Measurements from ENCODE around the gene PFKFB3. TPM values are rescaled to one million over a fixed set of nuclear protein-coding genes. Genes with fewer than 3 reads are reported as not detected.
"Not testable (repeated sequence)": the region's sequence is repeated elsewhere in the genome, so short reads cannot be mapped to it uniquely, and the experiment has no call there.

Gene PFKFB3
- total and polyA plus RNA-seq, 2 experiments from 2014 or later: 21.6 to 26.2 TPM

- no peaks in the 10 kb centered on the region for H3K9me3 ChIP-seq (ENCODE audit: low read depth)
- H3K27ac ChIP-seq: no peak overlapping the region
- no peaks in the 10 kb centered on the region for H3K4me1 ChIP-seq (ENCODE audit: insufficient read depth)
- no peak overlapping the region for H3K4me2 ChIP-seq
- H3K36me3 ChIP-seq (replicated peaks; ENCODE audit: insufficient read depth, low read depth): no peaks in the 10 kb centered on the region
- no peak for DNase-seq (ENCODE audit: low spot score)
- no peak for TF ChIP-seq EZH2phosphoT487 (IDR thresholded peaks at IDR 0.05; ENCODE audit: low read depth, severe bottlenecking, unreplicated experiment)
- no peak for TF ChIP-seq CTCF (IDR thresholded peaks at IDR 0.05; ENCODE audit: poor library complexity)
- TF ChIP-seq EZH2 (IDR thresholded peaks at IDR 0.05; ENCODE audit: borderline replicate concordance): no peak
- no peaks in the 10 kb centered on the region for H3K27me3 ChIP-seq
- no peaks in the 10 kb centered on the region for H3K79me2 ChIP-seq
- H3K9me2 ChIP-seq (replicated peaks; ENCODE audit: insufficient read depth): no peaks in the 10 kb centered on the region
- H2AFZ ChIP-seq: no peak overlapping the region
- peaks cover 3% of the 10 kb centered on the region for H4K20me1 ChIP-seq (ENCODE audit: insufficient read depth, poor library complexity, severe bottlenecking)
- H3K4me3 ChIP-seq: no peak overlapping the region
- 95% methylated on average over 13 of the region's 13 CpGs for WGBS (ENCODE audit: low lambda C conversion rate, missing lambda C conversion rate)
Observed at GRCh38 chr10:6234371-6234770, 31.6 kb downstream of the PFKFB3 start.

- WGBS (ENCODE audit: low lambda C conversion rate, missing lambda C conversion rate): 95% methylated on average over 38 of the region's 38 CpGs
- no peak overlapping the region for H3K4me3 ChIP-seq
- H4K20me1 ChIP-seq (ENCODE audit: insufficient read depth, poor library complexity, severe bottlenecking): no peaks in the 10 kb centered on the region
- no peak overlapping the region for H3K27ac ChIP-seq
- TF ChIP-seq CTCF (IDR thresholded peaks at IDR 0.05; ENCODE audit: poor library complexity) (no peak), EZH2phosphoT487 (IDR thresholded peaks at IDR 0.05; ENCODE audit: low read depth, severe bottlenecking, unreplicated experiment) (no peak)
- DNase-seq (ENCODE audit: low spot score): no peak
- H3K9me2 ChIP-seq (replicated peaks; ENCODE audit: insufficient read depth): no peaks in the 10 kb centered on the region
- H3K4me1 ChIP-seq (ENCODE audit: insufficient read depth): no peaks in the 10 kb centered on the region
- H3K36me3 ChIP-seq (replicated peaks; ENCODE audit: insufficient read depth, low read depth): no peaks in the 10 kb centered on the region
- no peaks in the 10 kb centered on the region for H3K79me2 ChIP-seq
- H3K27me3 ChIP-seq: no peaks in the 10 kb centered on the region
- H3K4me2 ChIP-seq: no peak overlapping the region
- H3K9me3 ChIP-seq (ENCODE audit: low read depth): no peaks in the 10 kb centered on the region
- no peak overlapping the region for H2AFZ ChIP-seq
Observed at GRCh38 chr10:6236349-6237198, 33.8 kb downstream of the PFKFB3 start.

- 94% methylated on average over 9 of the region's 9 CpGs for WGBS (ENCODE audit: low lambda C conversion rate, missing lambda C conversion rate)
- Histone ChIP-seq H3K4me1 (ENCODE audit: insufficient read depth) (no peaks in the 10 kb centered on the region), H3K4me2 (no peak overlapping the region), H3K27me3 (no peaks in the 10 kb centered on the region), H3K27ac (no peak overlapping the region), H3K79me2 (no peaks in the 10 kb centered on the region), H3K36me3 (replicated peaks; ENCODE audit: insufficient read depth, low read depth) (no peaks in the 10 kb centered on the region), H4K20me1 (ENCODE audit: insufficient read depth, poor library complexity, severe bottlenecking) (no peaks in the 10 kb centered on the region), H3K9me2 (replicated peaks; ENCODE audit: insufficient read depth) (no peaks in the 10 kb centered on the region), H3K9me3 (ENCODE audit: low read depth) (no peaks in the 10 kb centered on the region), H2AFZ (no peak overlapping the region), H3K4me3 (no peak overlapping the region)
- no peak for DNase-seq (ENCODE audit: low spot score)
- no peak for TF ChIP-seq EZH2phosphoT487 (IDR thresholded peaks at IDR 0.05; ENCODE audit: low read depth, severe bottlenecking, unreplicated experiment)
- no peak for TF ChIP-seq CTCF (IDR thresholded peaks at IDR 0.05; ENCODE audit: poor library complexity)
- TF ChIP-seq EZH2 (IDR thresholded peaks at IDR 0.05; ENCODE audit: borderline replicate concordance): no peak
Observed at GRCh38 chr10:6237199-6237530, 34.4 kb downstream of the PFKFB3 start.

- WGBS (ENCODE audit: low lambda C conversion rate, missing lambda C conversion rate): 78% methylated on average over 6 of the region's 6 CpGs
Observed at GRCh38 chr10:6238587-6239212, 36.0 kb downstream of the PFKFB3 start.

More at GRCh38 chr10:6238587-6239212, 36.0 kb downstream of the PFKFB3 start:
- DNase-seq (ENCODE audit: low spot score); H3K4me2 ChIP-seq; H3K27me3 ChIP-seq; H3K36me3 ChIP-seq (replicated peaks; ENCODE audit: insufficient read depth, low read depth); H3K79me2 ChIP-seq; H3K27ac ChIP-seq; H3K9me2 ChIP-seq (replicated peaks; ENCODE audit: insufficient read depth); H3K4me1 ChIP-seq (ENCODE audit: insufficient read depth); H3K9me3 ChIP-seq (ENCODE audit: low read depth); H2AFZ ChIP-seq; H4K20me1 ChIP-seq (ENCODE audit: insufficient read depth, poor library complexity, severe bottlenecking); H3K4me3 ChIP-seq: not testable (repeated sequence)
